AG09319 (cell line): ENCODE results near the gene CPSF4.
A peak's percentile ranks its signal among the peaks of the same experiment; 100 is the strongest.

ENCODE experiments used
- DNase-seq: peaks from one replicate; pipeline ENCODE4 v3.0.0-alpha.2; 2010; ENCODE audit warnings: low read depth; ENCODE audit errors: extremely low read depth
- TF ChIP-seq, protein P1 (sequence below): IDR thresholded peaks from 2 replicates; pipeline ENCODE4 v1.5.1; 2011; ENCODE audit warnings: low read depth, mild to moderate bottlenecking, inconsistent platforms, low read length, moderate library complexity

The CPSF4 gene

DNA sequence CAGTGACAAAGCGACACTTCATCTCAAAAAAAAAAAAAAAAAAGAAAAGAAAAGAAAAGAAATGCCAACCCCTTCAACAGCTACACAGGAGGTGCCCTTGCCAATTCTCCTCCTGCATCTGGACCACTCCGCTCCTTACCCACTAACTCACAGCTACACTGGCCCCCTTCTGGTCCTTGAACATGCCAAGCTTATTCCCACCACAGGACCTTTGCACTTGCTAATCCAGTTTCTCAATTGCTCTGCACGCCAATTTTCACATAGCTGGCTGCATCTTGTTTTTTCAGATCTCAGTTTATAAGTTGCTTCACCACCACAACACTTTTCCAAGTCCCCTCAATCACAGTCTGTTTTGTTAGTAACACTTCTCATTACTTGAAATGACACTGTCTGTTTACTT lies 35.9 kb upstream of the CPSF4 start:
- no peak for DNase-seq
- TF ChIP-seq, protein P1, sequence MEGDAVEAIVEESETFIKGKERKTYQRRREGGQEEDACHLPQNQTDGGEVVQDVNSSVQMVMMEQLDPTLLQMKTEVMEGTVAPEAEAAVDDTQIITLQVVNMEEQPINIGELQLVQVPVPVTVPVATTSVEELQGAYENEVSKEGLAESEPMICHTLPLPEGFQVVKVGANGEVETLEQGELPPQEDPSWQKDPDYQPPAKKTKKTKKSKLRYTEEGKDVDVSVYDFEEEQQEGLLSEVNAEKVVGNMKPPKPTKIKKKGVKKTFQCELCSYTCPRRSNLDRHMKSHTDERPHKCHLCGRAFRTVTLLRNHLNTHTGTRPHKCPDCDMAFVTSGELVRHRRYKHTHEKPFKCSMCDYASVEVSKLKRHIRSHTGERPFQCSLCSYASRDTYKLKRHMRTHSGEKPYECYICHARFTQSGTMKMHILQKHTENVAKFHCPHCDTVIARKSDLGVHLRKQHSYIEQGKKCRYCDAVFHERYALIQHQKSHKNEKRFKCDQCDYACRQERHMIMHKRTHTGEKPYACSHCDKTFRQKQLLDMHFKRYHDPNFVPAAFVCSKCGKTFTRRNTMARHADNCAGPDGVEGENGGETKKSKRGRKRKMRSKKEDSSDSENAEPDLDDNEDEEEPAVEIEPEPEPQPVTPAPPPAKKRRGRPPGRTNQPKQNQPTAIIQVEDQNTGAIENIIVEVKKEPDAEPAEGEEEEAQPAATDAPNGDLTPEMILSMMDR = no peak

DNA sequence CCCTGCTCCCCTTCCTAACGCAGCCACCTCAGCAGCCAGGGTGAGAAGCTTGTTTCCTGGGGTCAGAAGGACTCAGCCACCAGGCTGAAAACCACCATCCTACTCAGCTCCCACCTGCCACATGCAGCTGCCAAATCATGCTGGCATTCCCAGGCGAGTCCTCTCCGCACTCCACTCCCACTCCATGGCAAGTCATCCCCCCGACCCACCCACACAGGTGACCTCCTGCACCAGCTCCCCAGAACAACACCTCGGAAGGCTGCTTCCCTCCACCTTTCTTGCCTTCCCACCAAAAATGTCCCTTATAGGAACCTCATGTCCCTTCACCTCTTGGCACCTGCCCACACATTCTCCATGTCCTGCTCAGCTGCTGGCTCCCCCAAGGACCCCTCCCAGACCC lies 35.0 kb upstream of the CPSF4 start:
- no peak for DNase-seq
- TF ChIP-seq, protein P1 = no peak

DNA sequence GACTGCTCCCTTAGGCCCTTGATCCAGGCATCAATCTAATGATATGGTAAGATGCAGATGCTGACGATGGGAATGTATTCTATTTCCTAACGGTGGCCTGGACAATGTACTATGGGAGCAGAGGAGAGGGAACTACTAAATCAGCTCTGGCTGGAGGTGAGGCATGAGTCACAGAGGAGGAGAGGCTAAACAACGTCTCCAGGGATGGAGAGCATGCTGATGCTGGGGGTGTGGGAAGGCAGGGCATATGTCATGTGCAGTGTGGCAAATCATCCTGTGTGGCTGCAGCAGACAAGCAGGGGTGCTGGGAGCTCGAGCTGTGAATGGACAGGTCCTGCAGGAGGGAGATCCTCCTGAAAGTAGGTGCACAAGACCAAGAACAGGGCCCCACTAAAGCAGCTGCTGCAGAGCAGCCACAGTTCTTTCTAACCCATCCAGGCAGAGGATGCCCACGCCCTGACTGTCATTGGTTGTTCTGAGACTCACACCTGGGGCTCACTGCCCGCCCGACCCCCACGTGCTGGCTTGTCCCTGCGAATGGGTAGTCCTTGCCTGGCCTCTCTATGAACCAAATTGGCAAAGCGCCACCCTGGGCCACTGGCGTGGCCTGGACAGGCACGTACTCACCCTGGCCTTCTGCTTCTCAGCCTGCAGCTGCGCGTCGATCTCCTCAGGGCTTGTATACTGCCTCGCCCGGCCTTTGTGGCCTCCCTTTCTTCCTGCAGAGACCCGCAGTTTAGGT lies 34.3 kb upstream of the CPSF4 start:
- DNase-seq = no peak

DNA sequence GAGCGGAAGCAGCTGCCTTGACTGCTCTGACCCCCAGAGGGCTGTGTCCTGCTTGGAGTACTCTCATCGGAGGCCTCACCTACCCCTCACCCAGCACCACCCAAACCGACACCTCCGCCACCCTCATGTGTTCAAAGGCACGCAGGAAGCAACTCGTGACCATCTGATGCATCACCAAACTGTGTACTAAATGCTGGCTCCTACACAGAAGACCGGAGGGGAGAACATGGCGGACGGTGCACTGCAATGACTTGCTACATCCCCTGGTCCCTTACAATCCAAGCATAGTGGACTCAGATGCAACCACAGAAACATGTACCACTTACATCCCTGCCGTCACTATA lies 33.8 kb upstream of the CPSF4 start:
- TF ChIP-seq, protein P1 = no peak
- no peak for DNase-seq

More for the DNA sequence above, 34.3 kb upstream of the CPSF4 start:
- TF ChIP-seq, protein P1 = no peak

DNA sequence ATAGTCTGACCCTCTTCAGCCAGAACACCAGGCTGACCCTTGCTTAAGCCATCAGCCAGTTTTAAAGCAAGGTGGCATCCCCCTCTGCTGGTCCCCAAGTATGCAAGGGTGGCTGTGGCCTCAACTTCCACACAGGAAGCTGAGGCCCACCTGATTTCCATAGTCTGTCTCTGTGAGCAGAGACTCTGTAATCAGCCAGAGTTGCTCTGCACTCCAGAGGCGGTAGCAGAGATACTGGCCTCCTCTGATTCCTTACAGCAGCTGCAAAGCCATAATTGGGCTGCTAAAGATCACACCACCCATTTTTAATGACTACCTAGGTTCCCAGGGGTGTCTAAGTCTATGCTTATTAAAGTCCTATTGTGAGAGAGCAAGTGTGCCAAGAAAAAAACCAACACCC lies 32.2 kb upstream of the CPSF4 start:
- no peak for DNase-seq
- TF ChIP-seq, protein P1 = no peak

DNA sequence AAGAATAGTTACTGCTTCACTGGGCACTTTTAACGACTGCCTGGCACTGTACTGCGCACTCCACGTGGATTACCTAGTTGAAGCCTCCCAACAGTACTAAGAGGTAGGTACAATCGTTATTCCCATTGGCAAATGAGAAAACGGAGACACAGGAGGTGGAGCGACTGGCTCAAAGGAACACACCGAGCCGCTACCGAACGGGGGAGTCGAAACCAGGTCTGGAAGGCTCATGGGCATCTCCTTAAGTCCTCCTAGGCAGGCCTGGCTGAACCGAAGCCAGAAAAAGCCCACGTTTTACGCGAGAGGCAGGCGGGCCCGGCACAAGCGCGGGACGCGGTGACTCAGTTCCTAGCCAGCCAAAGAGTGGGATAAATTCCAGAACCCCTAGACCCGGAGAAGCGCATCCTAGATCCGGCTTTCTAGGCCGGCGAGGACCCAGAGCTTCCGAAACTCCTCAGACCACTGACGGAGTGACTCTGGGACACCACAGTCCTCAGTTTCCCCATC lies 30.8 kb upstream of the CPSF4 start:
- TF ChIP-seq, protein P1 = no peak
- DNase-seq = peak; percentile 40

DNA sequence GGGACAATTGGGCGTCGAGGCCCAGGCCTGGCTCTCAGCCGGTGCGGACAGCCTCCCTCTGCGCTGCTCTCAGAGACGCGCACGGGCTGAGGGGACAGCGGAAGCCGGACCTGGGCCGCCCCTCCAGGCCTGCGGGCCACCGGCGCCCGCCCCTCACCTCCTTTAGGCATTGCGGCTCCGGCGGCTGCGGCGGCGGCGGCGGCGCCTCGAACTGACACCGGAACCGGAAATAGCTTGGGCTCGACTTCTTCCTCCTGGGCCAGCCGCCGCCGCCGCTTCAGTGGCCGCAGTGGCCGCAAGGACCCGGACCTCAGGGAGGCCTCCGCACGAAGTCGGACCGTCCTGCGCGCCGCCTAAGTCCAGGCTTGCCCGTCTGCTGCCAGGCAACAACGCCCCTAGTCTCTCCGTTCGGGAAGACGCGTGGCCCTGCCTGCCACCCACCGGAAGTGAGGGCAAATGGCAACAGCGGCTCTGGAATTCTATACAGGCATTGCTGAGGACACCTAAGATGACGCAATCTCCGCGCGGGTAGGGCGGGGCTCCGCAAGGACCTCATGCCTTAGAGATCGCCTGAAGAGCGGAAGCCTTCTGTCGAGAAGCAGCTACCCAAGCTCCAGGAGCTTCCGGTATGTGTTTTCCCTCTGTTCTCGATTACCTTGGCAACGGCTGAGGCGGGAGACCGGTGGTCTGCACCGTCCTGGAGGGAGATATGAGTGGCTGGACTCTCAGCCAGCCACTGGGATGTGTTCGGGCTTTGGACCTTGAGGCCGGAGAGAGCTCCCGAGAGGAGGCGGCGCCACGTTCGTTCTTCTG lies 30.2 kb upstream of the CPSF4 start, which contains the start of the genes BUD31 and PDAP1:
Gene BUD31 (plus strand): TSS at position 591 of the 813 bp plus-strand sequence. CDS start 2,124 bp downstream, outside the sequence.
Gene PDAP1 (minus strand): TSS at position 219 of the 813 bp plus-strand sequence. CDS start 49 bp downstream, at position 170.
- TF ChIP-seq, protein P1 = no peak
- peak; percentile 88 for DNase-seq
